ENCODE measurements around the gene PKHD1.

PKHD1 gene

GRCh38 chr6:52010806-52011205, 76.6 kb downstream of the PKHD1 start:
- no peaks in the 10 kb centered on the region for H3K9me3 ChIP-seq (ENCODE audit: low read length)
- H2AFZ ChIP-seq (ENCODE audit: low read length), result no peak overlapping the region
- H3K79me2 ChIP-seq (ENCODE audit: insufficient read depth, low read length), result no peaks in the 10 kb centered on the region
- no peak overlapping the region for H3K4me2 ChIP-seq (ENCODE audit: low read length)
- H3K27me3 ChIP-seq (ENCODE audit: insufficient read depth, low read length), result 0 out of 2 replicates have a peak, but pooled peaks cover 4% of the 10 kb centered on the region
- H3F3A ChIP-seq (ENCODE audit: insufficient read depth, low read length), result no peaks in the 10 kb centered on the region
- no peaks in the 10 kb centered on the region for H3K4me1 ChIP-seq (ENCODE audit: insufficient read depth, low read length, severe bottlenecking)
- no peaks in the 10 kb centered on the region for H3K36me3 ChIP-seq (ENCODE audit: insufficient read depth, low read length)
- H3K9me2 ChIP-seq (ENCODE audit: low read depth, low read length), result no peaks in the 10 kb centered on the region
- H3K9ac ChIP-seq (ENCODE audit: low read length), result no peak overlapping the region
- H3K27ac ChIP-seq (ENCODE audit: low read depth, low read length, poor library complexity, severe bottlenecking), result no peak overlapping the region
- no peak overlapping the region for H3K4me3 ChIP-seq (ENCODE audit: low read depth, low read length, poor library complexity, severe bottlenecking)
- TF ChIP-seq CTCF (IDR thresholded peaks at IDR 0.05; ENCODE audit: low read length) (no peak), EZH2 (IDR thresholded peaks at IDR 0.05; ENCODE audit: borderline replicate concordance, low read length) (no peak)
- H4K20me1 ChIP-seq (ENCODE audit: insufficient read depth, low read length), result no peaks in the 10 kb centered on the region

GRCh38 chr6:52010145-52010544, 77.3 kb downstream of the PKHD1 start:
- Histone ChIP-seq H4K20me1 (ENCODE audit: insufficient read depth, low read length) (no peaks in the 10 kb centered on the region), H3K4me1 (ENCODE audit: insufficient read depth, low read length, severe bottlenecking) (no peaks in the 10 kb centered on the region), H3K9ac (ENCODE audit: low read length) (no peak overlapping the region), H3F3A (ENCODE audit: insufficient read depth, low read length) (no peaks in the 10 kb centered on the region), H3K27ac (ENCODE audit: low read depth, low read length, poor library complexity, severe bottlenecking) (no peak overlapping the region), H3K27me3 (ENCODE audit: insufficient read depth, low read length) (0 out of 2 replicates have a peak, but pooled peaks cover 4% of the 10 kb centered on the region), H3K4me3 (ENCODE audit: low read depth, low read length, poor library complexity, severe bottlenecking) (no peak overlapping the region), H3K36me3 (ENCODE audit: insufficient read depth, low read length) (no peaks in the 10 kb centered on the region), H3K4me2 (ENCODE audit: low read length) (no peak overlapping the region), H3K9me2 (ENCODE audit: low read depth, low read length) (no peaks in the 10 kb centered on the region), H3K79me2 (ENCODE audit: insufficient read depth, low read length) (no peaks in the 10 kb centered on the region), H2AFZ (ENCODE audit: low read length) (no peak overlapping the region), H3K9me3 (ENCODE audit: low read length) (no peaks in the 10 kb centered on the region)
- TF ChIP-seq EZH2 (IDR thresholded peaks at IDR 0.05; ENCODE audit: borderline replicate concordance, low read length) (no peak), CTCF (IDR thresholded peaks at IDR 0.05; ENCODE audit: low read length) (no peak)

- Histone ChIP-seq H3K9me3 (ENCODE audit: low read length) (no peaks in the 10 kb centered on the region), H3F3A (ENCODE audit: insufficient read depth, low read length) (no peaks in the 10 kb centered on the region), H3K9ac (ENCODE audit: low read length) (no peak overlapping the region), H2AFZ (ENCODE audit: low read length) (no peak overlapping the region), H3K4me3 (ENCODE audit: low read depth, low read length, poor library complexity, severe bottlenecking) (no peak overlapping the region), H3K4me1 (ENCODE audit: insufficient read depth, low read length, severe bottlenecking) (no peaks in the 10 kb centered on the region), H3K36me3 (ENCODE audit: insufficient read depth, low read length) (no peaks in the 10 kb centered on the region), H3K27me3 (ENCODE audit: insufficient read depth, low read length) (0 out of 2 replicates have a peak, but pooled peaks cover 4% of the 10 kb centered on the region), H3K9me2 (ENCODE audit: low read depth, low read length) (no peaks in the 10 kb centered on the region), H3K4me2 (ENCODE audit: low read length) (no peak overlapping the region), H3K27ac (ENCODE audit: low read depth, low read length, poor library complexity, severe bottlenecking) (no peak overlapping the region), H4K20me1 (ENCODE audit: insufficient read depth, low read length) (no peaks in the 10 kb centered on the region), H3K79me2 (ENCODE audit: insufficient read depth, low read length) (no peaks in the 10 kb centered on the region)
- TF ChIP-seq CTCF (IDR thresholded peaks at IDR 0.05; ENCODE audit: low read length) (no peak), EZH2 (IDR thresholded peaks at IDR 0.05; ENCODE audit: borderline replicate concordance, low read length) (no peak)
These were observed 77.8 kb downstream of the PKHD1 start for GRCh38 chr6:52009466-52010140.

Measured in OCI-LY1 (cell line).